ENCODE data around the gene ASB6. TPM values are rescaled to one million over a fixed set of nuclear protein-coding genes. Genes with fewer than 3 reads are reported as not detected.

Gene ASB6
- total and polyA plus RNA-seq, 2 experiments from 2014 or later: 22.9 to 24.1 TPM

GRCh38 chr9:129586245-129586644 is 55.7 kb downstream of the ASB6 start:
- H3K36me3 ChIP-seq (ENCODE audit: low read depth): no peaks in the 10 kb centered on the region
- H3K9me3 ChIP-seq (ENCODE audit: low read depth): no peaks in the 10 kb centered on the region
- no peaks in the 10 kb centered on the region for H4K20me1 ChIP-seq (ENCODE audit: insufficient read depth)
- no peak overlapping the region for H3K27ac ChIP-seq
- H3K79me2 ChIP-seq (ENCODE audit: insufficient read depth): no peaks in the 10 kb centered on the region
- DNase-seq: no peak
- no peak overlapping the region for H3K9ac ChIP-seq
- no peaks in the 10 kb centered on the region for H3K4me1 ChIP-seq (ENCODE audit: insufficient read depth)
- no peak overlapping the region for H2AFZ ChIP-seq
- 94 to 97% methylated on average over 1 of the region's 1 CpG for WGBS, 2 experiments (ENCODE audit: low coverage in 1 of 2, low lambda C conversion rate in 2 of 2, missing lambda C conversion rate in 2 of 2)
- no peaks in the 10 kb centered on the region for H3F3A ChIP-seq (ENCODE audit: insufficient read depth)
- no peak overlapping the region for H3K4me3 ChIP-seq
- TF ChIP-seq EZH2phosphoT487 (IDR thresholded peaks at IDR 0.05; ENCODE audit: insufficient read depth, low read depth) (no peak), EZH2 (IDR thresholded peaks at IDR 0.05; ENCODE audit: insufficient read depth, poor library complexity, severe bottlenecking) (no peak)
- no peaks in the 10 kb centered on the region for H3K9me2 ChIP-seq (ENCODE audit: insufficient read depth)
- in situ Hi-C loops (cut with MboI): no loop called here
- H3K27me3 ChIP-seq (replicated peaks; ENCODE audit: insufficient read depth): no peaks in the 10 kb centered on the region
- no peak overlapping the region for H3K4me2 ChIP-seq (ENCODE audit: unreplicated experiment)

GRCh38 chr9:129585352-129585751 is 56.6 kb downstream of the ASB6 start:
- Histone ChIP-seq H3F3A (ENCODE audit: insufficient read depth) (no peaks in the 10 kb centered on the region), H3K9me2 (ENCODE audit: insufficient read depth) (no peaks in the 10 kb centered on the region), H3K4me3 (no peak overlapping the region), H3K36me3 (ENCODE audit: low read depth) (no peaks in the 10 kb centered on the region), H3K9me3 (ENCODE audit: low read depth) (no peaks in the 10 kb centered on the region), H3K4me2 (ENCODE audit: unreplicated experiment) (no peak overlapping the region), H3K79me2 (ENCODE audit: insufficient read depth) (no peaks in the 10 kb centered on the region), H3K27ac (no peak overlapping the region), H3K9ac (no peak overlapping the region), H2AFZ (no peak overlapping the region), H3K4me1 (ENCODE audit: insufficient read depth) (no peaks in the 10 kb centered on the region), H3K27me3 (replicated peaks; ENCODE audit: insufficient read depth) (no peaks in the 10 kb centered on the region), H4K20me1 (ENCODE audit: insufficient read depth) (no peaks in the 10 kb centered on the region)
- in situ Hi-C loops (cut with MboI): no loop called here
- 86 to 100% methylated on average over 1 of the region's 1 CpG for WGBS, 2 experiments (ENCODE audit: low coverage in 1 of 2, low lambda C conversion rate in 2 of 2, missing lambda C conversion rate in 2 of 2)
- TF ChIP-seq EZH2 (IDR thresholded peaks at IDR 0.05; ENCODE audit: insufficient read depth, poor library complexity, severe bottlenecking): no peak
- TF ChIP-seq EZH2phosphoT487 (IDR thresholded peaks at IDR 0.05; ENCODE audit: insufficient read depth, low read depth): no peak
- no peak for DNase-seq

Other genes with a start within 250 kb of the ASB6 start
- 0.32 TPM in 1 of 2 replicates, not detected in the other for gene C9orf50, start 21.1 kb downstream of the ASB6 start, total RNA-seq (2014; rRNA removed; shearing (Covaris generic))
- 0.23 and 0.56 TPM in 2 replicates for gene C9orf50, start 21.1 kb downstream of the ASB6 start, polyA plus RNA-seq (2016; fragmentation: Nextera tagmentation; extraction: Ambion mirVana)
- 32.6 and 44.5 TPM in 2 replicates for gene NTMT1, start 16.0 kb downstream of the ASB6 start, total RNA-seq (2014; rRNA removed; shearing (Covaris generic))
- gene NTMT1, start 16.0 kb downstream of the ASB6 start, polyA plus RNA-seq (2016; fragmentation: Nextera tagmentation; extraction: Ambion mirVana): 115 TPM in 2 replicates
- gene PRRX2, start 23.5 kb upstream of the ASB6 start, total RNA-seq (2014; rRNA removed; shearing (Covaris generic)): 145 and 169 TPM in 2 replicates
- 137 and 141 TPM in 2 replicates for gene PRRX2, start 23.5 kb upstream of the ASB6 start, polyA plus RNA-seq (2016; fragmentation: Nextera tagmentation; extraction: Ambion mirVana)
- 8.3 and 12.6 TPM in 2 replicates for gene PTGES, start 110.9 kb upstream of the ASB6 start, total RNA-seq (2014; rRNA removed; shearing (Covaris generic))
- 22.0 and 22.4 TPM in 2 replicates for gene PTGES, start 110.9 kb upstream of the ASB6 start, polyA plus RNA-seq (2016; fragmentation: Nextera tagmentation; extraction: Ambion mirVana)
- 47.6 and 55.1 TPM in 2 replicates for gene TOR1B, start 161.0 kb upstream of the ASB6 start, total RNA-seq (2014; rRNA removed; shearing (Covaris generic))
- gene TOR1B, start 161.0 kb upstream of the ASB6 start, polyA plus RNA-seq (2016; fragmentation: Nextera tagmentation; extraction: Ambion mirVana): 34.5 and 37.9 TPM in 2 replicates
- 63.6 and 73.6 TPM in 2 replicates for gene TOR1A, start 182.0 kb upstream of the ASB6 start, total RNA-seq (2014; rRNA removed; shearing (Covaris generic))
- gene TOR1A, start 182.0 kb upstream of the ASB6 start, polyA plus RNA-seq (2016; fragmentation: Nextera tagmentation; extraction: Ambion mirVana): 101 and 102 TPM in 2 replicates
- gene C9orf78, start 193.1 kb upstream of the ASB6 start, total RNA-seq (2014; rRNA removed; shearing (Covaris generic)): 46.8 and 66.0 TPM in 2 replicates
- 79.7 and 80.7 TPM in 2 replicates for gene C9orf78, start 193.1 kb upstream of the ASB6 start, polyA plus RNA-seq (2016; fragmentation: Nextera tagmentation; extraction: Ambion mirVana)
- 7.3 and 10.3 TPM in 2 replicates for gene USP20, start 193.3 kb upstream of the ASB6 start, total RNA-seq (2014; rRNA removed; shearing (Covaris generic))
- 15.7 and 15.8 TPM in 2 replicates for gene USP20, start 193.3 kb upstream of the ASB6 start, polyA plus RNA-seq (2016; fragmentation: Nextera tagmentation; extraction: Ambion mirVana)